ENCODE results near the gene SRP68. TPM values are rescaled to one million over a fixed set of nuclear protein-coding genes. Genes with fewer than 3 reads are reported as not detected.

The SRP68 gene
- total and polyA plus RNA-seq, 9 of the 15 experiments (the other 6 are each of a cell fraction or from before 2014, with no cell fraction given): 29.4 to 92.6 (median 36.2) TPM

DNA sequence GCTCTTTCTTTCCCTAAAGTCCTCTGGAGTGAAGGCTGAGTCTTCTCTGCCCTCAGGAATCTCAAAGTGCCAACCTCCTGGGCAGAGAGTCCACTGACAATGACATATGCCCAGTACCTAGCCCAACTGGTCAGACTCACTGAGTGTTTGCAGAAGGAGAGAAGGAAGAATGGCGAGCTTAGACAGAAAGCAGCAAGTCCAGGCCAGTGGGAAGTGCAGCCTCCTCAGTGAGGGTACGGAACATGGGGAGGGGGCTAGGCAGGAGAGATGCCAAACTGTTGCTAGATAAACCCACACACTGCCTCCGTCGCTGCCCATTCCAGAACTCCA, 30.6 kb upstream of the SRP68 start (continued):
- TF ChIP-seq SMAD1 (IDR thresholded peaks at IDR 0.05; ENCODE audit: low read depth, low read length, partially characterized antibody): no peak
- no peak for TF ChIP-seq TARDBP (IDR thresholded peaks at IDR 0.05)
- no peak for TF ChIP-seq TOE1 (IDR thresholded peaks at IDR 0.05; ENCODE audit: borderline replicate concordance)
- 0 out of 2 replicates have a peak, but pooled peaks have one; percentile 15 for TF ChIP-seq TOE1 (CRISPR knock-in tag; IDR thresholded peaks at IDR 0.05; ENCODE audit: borderline replicate concordance, low read depth)
- TF ChIP-seq ZNF121 (CRISPR knock-in tag; conservative IDR thresholded peaks at IDR 0.05): no peak
- TF ChIP-seq ZKSCAN8 (CRISPR knock-in tag; IDR thresholded peaks at IDR 0.05): 0 out of 2 replicates have a peak, but pooled peaks have one; percentile 13

DNA sequence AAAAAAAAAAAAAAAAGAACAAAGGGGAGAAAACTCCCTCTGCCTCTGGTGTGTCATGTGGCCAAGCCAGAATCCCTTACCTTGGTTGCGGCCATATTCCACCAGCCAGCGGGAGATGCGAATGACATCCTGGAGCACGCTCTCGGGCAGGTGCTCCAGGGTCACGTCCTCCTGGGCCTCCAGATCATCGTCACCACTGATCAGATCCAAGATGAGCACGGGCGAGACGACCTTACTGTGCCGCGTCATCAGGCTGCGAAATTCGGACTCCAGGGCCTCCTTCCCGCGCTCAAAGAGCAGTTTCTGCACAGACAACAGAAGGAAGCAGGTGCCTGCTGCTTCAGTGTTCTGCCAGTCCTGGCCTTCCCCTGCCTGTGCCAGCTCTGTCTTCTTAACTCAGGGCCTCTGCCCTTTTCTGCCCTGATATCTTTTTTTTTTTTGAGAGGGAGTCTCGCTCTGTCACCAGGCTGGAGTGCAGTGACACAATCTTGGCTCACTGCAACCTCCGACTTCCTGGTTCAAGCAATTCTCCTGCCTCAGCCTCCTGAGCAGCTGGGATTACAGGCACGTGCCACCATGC, 25.5 kb upstream of the SRP68 start:
- Histone ChIP-seq H3K4me1 (replicated peaks in 1 of 2; ENCODE audit: control insufficient read depth in 2 of 2, insufficient read depth in 2 of 2, low read length in 2 of 2) (peaks cover 8 to 12% of the 10 kb centered on the region in 2 experiments; a peak in 3 of 5 replicates), H3K36me3 (ENCODE audit: control insufficient read depth, insufficient read depth, low read length) (peaks cover 67% of the 10 kb centered on the region; the same call in 2 of the 3 replicates), H4K20me1 (replicated peaks; ENCODE audit: control insufficient read depth, insufficient read depth, low read length) (no peaks in the 10 kb centered on the region; the same call in 1 of the 2 replicates), H3K4me2 (ENCODE audit: insufficient read depth, low read length) (no peak overlapping the region), H3K79me2 (ENCODE audit: control insufficient read depth, insufficient read depth, low read length) (peaks cover 3% of the 10 kb centered on the region), H3K9ac (ENCODE audit: insufficient read depth in 1 of 2, low read depth in 2 of 2, low read length in 2 of 2) (0 out of 4 replicates have a peak overlapping the region, but pooled peaks of 1 of the 2 experiments have one; percentile 10), H3K27ac (ENCODE audit: extremely low read depth, low read depth, low read length) (no peak overlapping the region), H3K9me1 (ENCODE audit: control insufficient read depth, insufficient read depth, low read length) (no peaks in the 10 kb centered on the region), H3K27me3 (ENCODE audit: control insufficient read depth in 2 of 2, insufficient read depth in 2 of 2, low read length in 2 of 2) (no peaks in the 10 kb centered on the region), H3K4me3 (no peak overlapping the region), H3K9me3 (replicated peaks; ENCODE audit: control insufficient read depth, insufficient read depth, low read depth, low read length) (no peaks in the 10 kb centered on the region), H2AFZ (ENCODE audit: low read depth, low read length) (no peak overlapping the region)
- ChIA-PET POLR2A (interaction anchor here (0.6 kb wide), 2 partner anchors 38 to 178 kb away, joined by 3 to 4 read pairs; no protein-coding TSS in a partner anchor), CTCF (ENCODE audit: low intra/inter-chr PET ratio) (no interaction called here)
- ATAC-seq: no peak
- DNase-seq (ENCODE audit: extremely low read depth in 1 of 4, low spot score in 3 of 4): no peak
- WGBS (ENCODE audit: insufficient coverage, low coverage, missing lambda C conversion rate): 100% methylated on average over 6 of the region's 19 CpGs
- BruUV-seq (replicated peaks): no TSS peak
- intact Hi-C loops (cut with micrococcal nuclease) (no loop called here), in situ Hi-C loops (cut with MboI) (no loop called here)
- TF ChIP-seq NFYB (IDR thresholded peaks at IDR 0.05; ENCODE audit: extremely low read depth, insufficient read length) (no peak), EP300 (IDR thresholded peaks at IDR 0.05; ENCODE audit: low read length) (no peak), ATF1 (CRISPR knock-in tag; IDR thresholded peaks at IDR 0.05) (no peak), ATF1 (tag; IDR thresholded peaks at IDR 0.05) (no peak), TAL1 (IDR thresholded peaks at IDR 0.05) (no peak), ZNF584 (CRISPR knock-in tag; IDR thresholded peaks at IDR 0.05; ENCODE audit: low read depth) (no peak), CBFB (CRISPR knock-in tag; IDR thresholded peaks at IDR 0.05) (no peak), ZSCAN32 (CRISPR knock-in tag; IDR thresholded peaks at IDR 0.05) (no peak), STAT5A (IDR thresholded peaks at IDR 0.05; ENCODE audit: borderline replicate concordance, low read length) (no peak)
- TF ChIP-seq, protein P1, sequence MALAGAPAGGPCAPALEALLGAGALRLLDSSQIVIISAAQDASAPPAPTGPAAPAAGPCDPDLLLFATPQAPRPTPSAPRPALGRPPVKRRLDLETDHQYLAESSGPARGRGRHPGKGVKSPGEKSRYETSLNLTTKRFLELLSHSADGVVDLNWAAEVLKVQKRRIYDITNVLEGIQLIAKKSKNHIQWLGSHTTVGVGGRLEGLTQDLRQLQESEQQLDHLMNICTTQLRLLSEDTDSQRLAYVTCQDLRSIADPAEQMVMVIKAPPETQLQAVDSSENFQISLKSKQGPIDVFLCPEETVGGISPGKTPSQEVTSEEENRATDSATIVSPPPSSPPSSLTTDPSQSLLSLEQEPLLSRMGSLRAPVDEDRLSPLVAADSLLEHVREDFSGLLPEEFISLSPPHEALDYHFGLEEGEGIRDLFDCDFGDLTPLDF (CRISPR knock-in tag; IDR thresholded peaks at IDR 0.05): no peak
- TF ChIP-seq, protein P2, sequence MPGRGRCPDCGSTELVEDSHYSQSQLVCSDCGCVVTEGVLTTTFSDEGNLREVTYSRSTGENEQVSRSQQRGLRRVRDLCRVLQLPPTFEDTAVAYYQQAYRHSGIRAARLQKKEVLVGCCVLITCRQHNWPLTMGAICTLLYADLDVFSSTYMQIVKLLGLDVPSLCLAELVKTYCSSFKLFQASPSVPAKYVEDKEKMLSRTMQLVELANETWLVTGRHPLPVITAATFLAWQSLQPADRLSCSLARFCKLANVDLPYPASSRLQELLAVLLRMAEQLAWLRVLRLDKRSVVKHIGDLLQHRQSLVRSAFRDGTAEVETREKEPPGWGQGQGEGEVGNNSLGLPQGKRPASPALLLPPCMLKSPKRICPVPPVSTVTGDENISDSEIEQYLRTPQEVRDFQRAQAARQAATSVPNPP (IDR thresholded peaks at IDR 0.05; ENCODE audit: borderline replicate concordance, insufficient read depth, insufficient read length): no peak
- TF ChIP-seq, protein P3, sequence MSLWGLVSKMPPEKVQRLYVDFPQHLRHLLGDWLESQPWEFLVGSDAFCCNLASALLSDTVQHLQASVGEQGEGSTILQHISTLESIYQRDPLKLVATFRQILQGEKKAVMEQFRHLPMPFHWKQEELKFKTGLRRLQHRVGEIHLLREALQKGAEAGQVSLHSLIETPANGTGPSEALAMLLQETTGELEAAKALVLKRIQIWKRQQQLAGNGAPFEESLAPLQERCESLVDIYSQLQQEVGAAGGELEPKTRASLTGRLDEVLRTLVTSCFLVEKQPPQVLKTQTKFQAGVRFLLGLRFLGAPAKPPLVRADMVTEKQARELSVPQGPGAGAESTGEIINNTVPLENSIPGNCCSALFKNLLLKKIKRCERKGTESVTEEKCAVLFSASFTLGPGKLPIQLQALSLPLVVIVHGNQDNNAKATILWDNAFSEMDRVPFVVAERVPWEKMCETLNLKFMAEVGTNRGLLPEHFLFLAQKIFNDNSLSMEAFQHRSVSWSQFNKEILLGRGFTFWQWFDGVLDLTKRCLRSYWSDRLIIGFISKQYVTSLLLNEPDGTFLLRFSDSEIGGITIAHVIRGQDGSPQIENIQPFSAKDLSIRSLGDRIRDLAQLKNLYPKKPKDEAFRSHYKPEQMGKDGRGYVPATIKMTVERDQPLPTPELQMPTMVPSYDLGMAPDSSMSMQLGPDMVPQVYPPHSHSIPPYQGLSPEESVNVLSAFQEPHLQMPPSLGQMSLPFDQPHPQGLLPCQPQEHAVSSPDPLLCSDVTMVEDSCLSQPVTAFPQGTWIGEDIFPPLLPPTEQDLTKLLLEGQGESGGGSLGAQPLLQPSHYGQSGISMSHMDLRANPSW (CRISPR knock-in tag; IDR thresholded peaks at IDR 0.05): no peak
- FAIRE-seq: no peak
